Prostate gland (tissue), 2 donors: Measurements from ENCODE around the gene GRPEL2. TPM values are rescaled to one million over a fixed set of nuclear protein-coding genes. Genes with fewer than 3 reads are reported as not detected.

ENCODE experiments used
- DNase-seq: peaks from one replicate; pipeline ENCODE4 v3.0.0-alpha.2; 2019; ENCODE audit warnings: low spot score
- H3K27ac ChIP-seq, 2 donors: fragments of 200-600 bp; sonication (generic); 2 replicates each; pipeline ENCODE4 v1.5.1; 2017 to 2019
- H3K27me3 ChIP-seq: fragments of 200-600 bp; sonication (generic); replicated peaks from 2 replicates; pipeline ENCODE4 v1.5.1; 2019; ENCODE audit not compliant: insufficient read depth
- H3K36me3 ChIP-seq, 2 donors: fragments of 200-600 bp; sonication (generic); 1 replicate in 1 of 2; 2 replicates in 1 of 2; pipeline versions ENCODE4 v1.5.1 to v1.8.1; 2017 to 2019
- H3K4me1 ChIP-seq: fragments of 200-600 bp; sonication (generic); replicated peaks from 2 replicates; pipeline ENCODE4 v1.5.1; 2019
- H3K4me3 ChIP-seq, 2 donors: fragments of 200-600 bp; sonication (generic); 2 replicates each; pipeline ENCODE4 v1.5.1; 2017 to 2019
- H3K9me3 ChIP-seq: fragments of 200-600 bp; sonication (generic); 2 replicates; pipeline ENCODE4 v1.5.1; 2017
- POLR2A ChIP-seq: fragments of 450-650 bp; IDR thresholded peaks from one replicate; pipeline ENCODE4 v1.6.1; 2016; ENCODE audit warnings: antibody characterized with exemption, mild to moderate bottlenecking
- POLR2AphosphoS5 ChIP-seq: sonication (generic); formaldehyde crosslinking; IDR thresholded peaks from one replicate; pipeline ENCODE4 v1.6.1; 2017; ENCODE audit warnings: antibody characterized with exemption
- WGBS: methylation state at CpG from one replicate; pipeline ENCODE4 v1.1.5; 2018; 5-methylcytosine and 5-hydroxymethylcytosine counted together
- intact Hi-C: fragments of 100-400 bp; cut with DNase I; formaldehyde crosslinking; loops from one replicate; pipeline ENCODE4 v1.14.2; 2022
- total RNA-seq, 2 donors: library from RNA; depleted of rRNA; stranded (reverse); fragments of >200 nt; gene quantifications; one replicate each; pipeline ENCODE4 v1.1.0, GENCODE V29; 2016
- TF ChIP-seq, protein P1 (sequence below), 4 experiments: fragments of 200-600 bp in 2 of 4; fragments of 450-650 bp in 2 of 4; sonication (generic) in 2 of 4; IDR thresholded peaks; 1 replicate in 3 of 4; 2 replicates in 1 of 4; pipeline ENCODE4 v1.5.1; 2016 to 2019; ENCODE audit warnings: antibody characterized with exemption in 4 of 4, mild to moderate bottlenecking in 2 of 4, moderate library complexity in 2 of 4

Gene GRPEL2
- total RNA-seq, 2 donors from 2014 or later, result 11.1 to 12.0 TPM

DNA sequence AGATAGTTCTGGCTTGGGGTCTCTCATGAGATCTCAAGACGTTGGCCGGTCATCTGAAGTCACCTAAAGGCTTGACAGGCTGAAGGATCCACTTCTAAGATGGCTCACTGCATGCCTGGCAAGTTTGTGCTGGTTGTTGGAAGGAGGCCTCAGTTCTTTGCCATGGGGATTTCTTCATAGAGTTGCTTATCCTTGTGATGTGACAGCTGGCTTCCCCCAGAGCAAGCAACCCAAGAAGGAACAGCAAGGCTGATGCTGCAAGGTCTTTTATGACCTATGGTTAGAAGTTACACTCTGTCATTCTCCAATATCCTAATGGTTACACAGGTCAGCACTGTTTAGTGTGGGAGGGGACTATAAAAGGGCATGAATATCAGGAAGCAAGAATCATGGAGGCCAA lies 20.7 kb upstream of the GRPEL2 start:
- no peak overlapping the region for H3K4me3 ChIP-seq
- WGBS, result 88% methylated on average over 2 of the region's 2 CpGs
- H3K4me1 ChIP-seq, result no peaks in the 10 kb centered on the region
- no peaks in the 10 kb centered on the region for H3K27me3 ChIP-seq
- no peak for DNase-seq
- TF ChIP-seq, protein P1, sequence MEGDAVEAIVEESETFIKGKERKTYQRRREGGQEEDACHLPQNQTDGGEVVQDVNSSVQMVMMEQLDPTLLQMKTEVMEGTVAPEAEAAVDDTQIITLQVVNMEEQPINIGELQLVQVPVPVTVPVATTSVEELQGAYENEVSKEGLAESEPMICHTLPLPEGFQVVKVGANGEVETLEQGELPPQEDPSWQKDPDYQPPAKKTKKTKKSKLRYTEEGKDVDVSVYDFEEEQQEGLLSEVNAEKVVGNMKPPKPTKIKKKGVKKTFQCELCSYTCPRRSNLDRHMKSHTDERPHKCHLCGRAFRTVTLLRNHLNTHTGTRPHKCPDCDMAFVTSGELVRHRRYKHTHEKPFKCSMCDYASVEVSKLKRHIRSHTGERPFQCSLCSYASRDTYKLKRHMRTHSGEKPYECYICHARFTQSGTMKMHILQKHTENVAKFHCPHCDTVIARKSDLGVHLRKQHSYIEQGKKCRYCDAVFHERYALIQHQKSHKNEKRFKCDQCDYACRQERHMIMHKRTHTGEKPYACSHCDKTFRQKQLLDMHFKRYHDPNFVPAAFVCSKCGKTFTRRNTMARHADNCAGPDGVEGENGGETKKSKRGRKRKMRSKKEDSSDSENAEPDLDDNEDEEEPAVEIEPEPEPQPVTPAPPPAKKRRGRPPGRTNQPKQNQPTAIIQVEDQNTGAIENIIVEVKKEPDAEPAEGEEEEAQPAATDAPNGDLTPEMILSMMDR (IDR thresholded peaks at IDR 0.05), result no peak
- no peak overlapping the region for H3K27ac ChIP-seq
- H3K9me3 ChIP-seq, result no peaks in the 10 kb centered on the region
- no peaks in the 10 kb centered on the region for H3K36me3 ChIP-seq
- intact Hi-C loops, result no loop called here

DNA sequence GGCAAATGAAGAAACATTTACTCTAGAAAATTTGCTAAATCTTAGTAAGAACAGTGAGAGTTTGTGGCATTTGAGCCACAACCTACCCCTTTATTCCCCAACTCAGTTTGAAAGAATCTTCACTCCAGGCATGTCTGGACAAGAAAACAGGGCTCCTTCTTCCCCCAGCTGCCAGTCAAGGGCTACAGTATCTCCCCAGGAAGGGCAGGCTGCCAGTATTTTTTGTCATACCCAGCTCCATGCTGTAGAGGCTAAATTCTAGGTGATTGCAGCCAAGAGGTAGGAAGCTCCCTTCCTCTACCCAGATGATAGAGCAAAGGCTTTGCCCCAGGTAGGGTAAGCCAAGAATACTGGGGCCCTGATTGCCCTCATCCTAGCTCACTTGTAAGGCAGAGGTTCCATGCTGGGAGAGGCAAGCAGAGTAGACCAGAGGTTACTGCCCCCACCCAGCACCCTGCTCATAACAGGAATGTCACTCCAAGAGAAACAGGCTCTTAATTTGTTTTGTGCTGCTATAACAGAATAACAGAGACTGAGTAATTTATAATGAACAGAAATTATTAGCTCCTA lies 20.0 kb upstream of the GRPEL2 start:
- H3K27me3 ChIP-seq, result no peaks in the 10 kb centered on the region
- H3K9me3 ChIP-seq, result no peaks in the 10 kb centered on the region
- H3K27ac ChIP-seq, result no peak overlapping the region
- TF ChIP-seq POLR2A (no peak), POLR2AphosphoS5 (no peak)
- TF ChIP-seq, protein P1 (IDR thresholded peaks at IDR 0.05), result no peak
- intact Hi-C loops, result no loop called here
- no peak for DNase-seq
- no peak overlapping the region for H3K4me3 ChIP-seq
- H3K4me1 ChIP-seq, result no peaks in the 10 kb centered on the region
- H3K36me3 ChIP-seq, result no peaks in the 10 kb centered on the region

DNA sequence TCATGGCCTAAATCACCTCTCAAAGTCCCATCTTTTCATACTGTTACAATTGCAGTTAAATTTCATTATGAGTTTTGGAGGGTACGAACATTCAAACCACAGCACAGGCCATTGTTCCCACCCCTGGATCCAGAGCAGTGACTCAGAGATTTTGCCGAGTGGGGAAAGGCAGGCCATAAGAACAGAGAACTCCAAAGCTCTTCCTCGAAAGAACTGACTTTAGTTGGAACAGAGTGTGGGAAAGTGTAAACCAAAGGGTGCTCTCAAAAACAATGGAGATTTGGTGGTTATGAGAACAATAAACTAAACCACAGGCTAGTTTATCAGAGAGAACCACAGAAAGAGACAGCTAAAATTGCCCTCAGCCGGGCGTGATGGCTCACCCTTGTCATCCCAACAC lies 19.4 kb upstream of the GRPEL2 start:
- no peak overlapping the region for H3K27ac ChIP-seq
- H3K9me3 ChIP-seq, result no peaks in the 10 kb centered on the region
- H3K4me1 ChIP-seq, result no peaks in the 10 kb centered on the region
- no peaks in the 10 kb centered on the region for H3K36me3 ChIP-seq
- WGBS, result 90% methylated on average over 5 of the region's 5 CpGs
- H3K4me3 ChIP-seq, result no peak overlapping the region
- intact Hi-C loops, result no loop called here
- DNase-seq, result no peak
- H3K27me3 ChIP-seq, result no peaks in the 10 kb centered on the region
- TF ChIP-seq POLR2AphosphoS5, result no peak
- TF ChIP-seq, protein P1 (IDR thresholded peaks at IDR 0.05), result no peak
- TF ChIP-seq POLR2A, result no peak

- H3K4me1 ChIP-seq, result no peaks in the 10 kb centered on the region
- H3K36me3 ChIP-seq, result no peaks in the 10 kb centered on the region
- TF ChIP-seq, protein P1 (IDR thresholded peaks at IDR 0.05), result no peak
- TF ChIP-seq POLR2A (no peak), POLR2AphosphoS5 (no peak)
- intact Hi-C loops, result no loop called here
- H3K27me3 ChIP-seq, result no peaks in the 10 kb centered on the region
- H3K9me3 ChIP-seq, result no peaks in the 10 kb centered on the region
- no peak overlapping the region for H3K4me3 ChIP-seq
- WGBS, result 75% methylated on average over 3 of the region's 3 CpGs
- DNase-seq, result no peak
- no peak overlapping the region for H3K27ac ChIP-seq
These were observed 18.7 kb upstream of the GRPEL2 start for GRCh38 chr5:149326611-149327010.

DNA sequence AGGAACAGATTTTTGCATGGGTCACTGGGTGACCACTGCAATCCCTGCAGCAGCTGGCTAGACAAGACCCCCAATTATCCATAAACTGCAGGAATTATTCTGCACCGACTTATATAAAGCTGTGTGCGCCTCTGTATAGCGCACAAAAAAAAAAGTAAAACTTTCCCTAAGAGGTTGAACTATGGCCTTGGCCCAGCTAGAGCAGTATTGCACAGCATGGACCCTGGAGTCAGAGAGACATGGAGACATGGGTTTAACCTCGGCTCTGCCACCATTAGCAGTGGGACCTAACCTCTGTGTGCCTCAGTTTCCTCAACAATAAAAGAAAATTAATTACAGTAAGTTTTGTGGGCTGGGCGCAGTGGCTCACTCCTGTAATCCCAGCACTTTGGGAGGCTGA lies 17.1 kb upstream of the GRPEL2 start:
- TF ChIP-seq, protein P1 (IDR thresholded peaks at IDR 0.05), result no peak
- TF ChIP-seq POLR2A (no peak), POLR2AphosphoS5 (no peak)
- no peak overlapping the region for H3K27ac ChIP-seq
- H3K36me3 ChIP-seq, result no peaks in the 10 kb centered on the region
- DNase-seq, result no peak
- no peaks in the 10 kb centered on the region for H3K9me3 ChIP-seq
- intact Hi-C loops, result no loop called here
- WGBS, result 90% methylated on average over 5 of the region's 5 CpGs
- no peak overlapping the region for H3K4me3 ChIP-seq
- no peaks in the 10 kb centered on the region for H3K27me3 ChIP-seq
- no peaks in the 10 kb centered on the region for H3K4me1 ChIP-seq
